Measurements from ENCODE around the gene ABLIM1.
A peak's percentile ranks its signal among the peaks of the same experiment; 100 is the strongest.

ABLIM1 gene

DNA sequence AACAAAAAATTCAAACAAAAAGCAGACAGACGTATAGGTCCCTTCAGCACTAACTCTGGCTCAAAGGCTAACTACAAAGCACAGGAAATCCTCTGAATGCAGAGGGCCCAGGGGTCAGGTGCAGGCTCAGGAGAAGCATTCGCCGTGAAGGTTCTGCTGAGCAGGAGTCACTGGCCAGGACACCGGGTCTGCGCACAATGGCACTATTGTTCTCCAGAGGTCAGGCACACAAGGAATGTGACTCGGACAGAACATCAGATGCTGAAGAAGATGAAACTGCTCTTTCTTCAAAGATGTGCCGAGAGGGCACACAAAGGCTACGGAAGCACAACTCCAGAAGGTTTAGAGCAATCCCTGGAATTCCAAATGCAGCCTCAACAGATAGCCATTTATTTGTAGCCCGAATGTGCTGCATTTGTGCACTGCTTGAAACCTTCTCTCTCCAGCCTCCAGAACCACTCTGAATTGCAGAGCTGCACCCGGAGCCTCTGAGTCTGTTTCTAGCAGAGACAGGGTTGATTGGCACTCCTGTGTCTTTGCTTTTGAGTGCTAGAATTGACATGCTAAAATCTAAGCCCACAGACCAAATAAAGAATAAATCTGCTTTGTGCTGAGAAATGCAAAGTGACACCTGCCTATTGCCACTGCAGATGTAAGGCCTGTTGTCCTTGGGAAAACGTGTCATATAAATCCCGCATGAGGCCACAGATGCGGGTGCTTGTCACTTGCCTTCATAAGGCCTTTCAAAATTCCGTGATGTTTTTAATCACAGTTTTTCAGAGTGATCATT is 168.4 kb downstream of the ABLIM1 start:
- no peak for DNase-seq (ENCODE audit: low spot score)

DNA sequence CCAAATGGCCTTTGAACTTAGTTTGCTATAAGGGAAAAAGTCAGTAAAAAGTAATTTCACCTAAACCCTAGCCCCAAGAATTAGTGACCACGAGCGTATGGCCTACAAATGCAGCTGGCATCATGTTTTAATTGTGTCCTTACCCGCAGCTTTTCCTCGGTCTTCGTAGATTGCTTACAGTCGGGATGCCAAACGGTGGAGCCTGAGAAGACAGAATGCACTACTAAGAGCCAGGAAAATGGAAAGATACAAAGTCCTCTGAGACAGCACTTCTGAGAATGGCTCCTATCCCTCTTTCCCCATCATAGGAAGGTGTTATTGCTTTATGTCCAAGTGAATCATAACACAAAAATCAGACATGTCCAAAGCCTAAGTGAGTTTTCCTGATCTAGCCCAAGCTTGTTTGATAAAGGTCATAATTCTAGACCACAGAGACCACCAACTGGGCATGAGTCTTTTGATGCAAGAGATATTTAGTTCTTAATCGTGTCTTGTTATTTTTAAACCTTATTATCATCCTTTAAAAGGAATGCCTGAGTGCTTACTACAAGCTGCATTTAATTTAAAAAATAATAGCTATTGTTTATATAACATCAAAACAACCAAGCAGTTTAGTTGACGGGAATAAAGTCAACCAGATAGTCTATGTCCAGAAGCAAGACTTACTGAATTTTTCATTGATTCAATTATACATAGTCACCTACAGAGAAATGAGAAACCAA is 170.1 kb downstream of the ABLIM1 start:
- no peak for DNase-seq (ENCODE audit: low spot score)

DNA sequence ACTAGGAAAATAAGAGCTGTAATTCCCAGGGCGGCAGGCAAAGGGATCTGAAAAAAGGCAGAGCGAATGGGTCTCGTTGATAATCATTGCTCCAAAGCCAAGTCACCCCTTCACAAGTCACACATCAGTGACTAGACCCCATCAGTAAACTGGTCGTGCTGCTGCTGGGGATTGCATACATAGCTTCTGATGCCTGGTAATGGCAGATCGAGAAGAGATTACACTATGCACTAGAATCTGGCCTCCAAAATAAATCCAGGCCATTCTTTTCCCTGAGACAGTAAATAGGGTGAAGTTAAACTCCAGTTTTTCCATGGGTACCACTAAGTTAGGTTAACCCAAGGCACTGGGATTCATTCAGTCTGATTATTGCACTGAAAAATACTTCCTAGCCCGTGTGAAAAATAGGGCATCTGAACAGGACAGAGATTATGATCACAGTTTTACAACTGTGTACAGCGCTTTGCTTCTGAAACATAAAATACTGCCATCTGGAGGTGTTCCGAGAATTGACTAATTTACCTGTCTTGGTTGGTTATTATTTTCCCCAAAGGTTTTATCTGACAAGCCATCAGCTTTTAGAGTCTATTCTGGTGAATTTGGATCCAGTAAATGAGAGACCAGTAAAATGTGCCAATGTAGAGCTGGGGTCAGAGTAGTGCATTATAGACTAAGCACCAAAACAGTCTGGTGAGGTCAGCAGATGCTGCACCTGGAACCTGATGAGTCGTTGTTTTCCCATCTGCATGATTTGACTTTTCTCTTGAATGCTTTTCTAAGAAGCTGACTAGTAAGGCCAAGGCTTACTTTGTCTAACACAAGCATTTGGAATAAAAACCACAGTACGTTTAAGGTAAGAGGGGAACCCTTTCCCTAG is 170.9 kb downstream of the ABLIM1 start:
- DNase-seq (ENCODE audit: low spot score): no peak

DNA sequence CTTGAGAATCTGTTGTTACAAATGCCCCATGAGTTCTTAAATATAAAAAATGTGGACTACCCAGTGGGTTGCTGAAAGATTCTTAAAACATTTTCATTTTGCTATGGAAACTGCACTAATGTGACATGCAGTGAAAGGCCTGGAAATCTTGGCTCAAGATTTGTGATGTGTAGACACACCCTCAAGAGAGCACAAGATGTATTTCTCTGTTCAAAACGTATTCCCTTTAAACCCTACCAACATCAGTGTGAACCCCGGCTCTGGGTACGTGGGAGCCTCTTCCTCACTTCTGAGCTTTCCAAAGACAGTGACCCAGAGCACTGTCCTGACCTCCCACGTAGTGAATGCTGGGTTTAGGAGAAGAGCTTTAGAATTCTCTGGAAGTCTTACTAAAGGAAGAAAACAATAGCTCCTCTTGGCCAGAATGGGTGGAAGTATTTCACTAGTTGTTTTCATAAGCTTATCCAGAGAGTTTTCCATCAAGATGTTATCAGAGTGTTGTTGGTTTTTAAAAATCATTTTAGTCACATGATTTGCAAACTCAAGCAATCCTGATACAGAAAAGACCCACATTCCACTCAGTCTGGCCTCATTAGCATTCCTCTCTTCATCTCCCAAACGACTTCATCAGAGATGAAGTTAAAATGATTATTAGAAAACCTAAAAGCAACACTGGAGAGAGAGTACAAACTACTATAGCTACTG is 172.2 kb downstream of the ABLIM1 start:
- no peak for DNase-seq (ENCODE audit: low spot score)

DNA sequence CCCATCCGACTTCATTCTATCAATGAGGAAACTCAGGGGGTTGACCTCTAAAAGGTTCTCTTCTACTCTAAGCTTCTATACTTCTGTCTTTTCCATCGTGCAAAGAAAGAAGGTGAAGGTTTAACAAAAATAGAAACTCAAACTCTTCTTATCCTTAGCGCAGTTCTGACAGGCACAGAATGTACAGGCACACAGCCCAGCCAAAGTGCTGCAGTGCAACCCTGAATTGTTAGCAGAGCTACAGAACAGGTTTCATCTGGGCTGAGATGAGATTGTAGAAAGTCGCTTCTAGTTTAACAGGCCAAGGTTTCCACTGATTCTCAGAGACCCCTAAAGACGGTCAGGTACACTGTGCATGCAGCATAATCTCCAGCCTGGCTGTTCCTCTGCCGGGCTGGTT is 174.5 kb downstream of the ABLIM1 start:
- no peak for DNase-seq (ENCODE audit: low spot score)

DNA sequence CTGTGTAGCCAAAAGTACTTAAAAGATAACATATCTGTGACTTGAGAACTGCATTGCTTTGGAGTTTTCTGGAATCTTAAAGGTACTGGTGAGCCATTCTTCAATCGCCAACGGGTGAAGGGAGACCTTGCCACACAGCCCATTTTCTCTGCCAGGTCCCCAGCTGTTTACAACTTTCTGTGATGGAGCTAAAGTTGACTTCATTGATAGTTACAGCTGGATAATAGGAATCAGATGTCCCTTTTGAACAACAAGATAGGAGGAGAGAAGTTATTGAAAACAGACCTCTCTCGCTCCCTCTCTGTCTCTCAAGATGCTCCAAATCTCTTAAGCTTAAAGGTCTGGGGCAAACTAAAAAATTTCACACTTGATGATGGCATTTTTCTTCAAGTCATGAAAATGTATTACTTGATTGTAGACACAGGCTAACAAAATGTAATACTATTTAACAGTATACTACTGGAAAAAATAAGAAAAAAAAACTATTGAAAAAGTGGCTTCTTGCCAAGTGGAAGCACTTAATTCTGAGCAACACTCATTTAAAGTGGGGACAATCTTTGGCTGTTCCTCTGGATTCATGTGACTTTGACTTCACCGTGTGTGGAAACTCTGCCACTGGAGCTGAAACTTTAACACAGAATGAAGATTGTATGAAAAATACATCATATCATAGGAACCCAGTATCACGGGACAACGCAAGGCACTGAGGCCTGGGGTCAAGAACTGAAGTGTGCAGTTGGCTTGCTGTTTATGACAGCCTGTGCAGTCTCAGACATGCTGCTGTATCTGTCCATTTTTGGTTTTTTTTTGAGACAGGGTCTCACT is 175.4 kb downstream of the ABLIM1 start:
- no peak for DNase-seq (ENCODE audit: low spot score)

DNA sequence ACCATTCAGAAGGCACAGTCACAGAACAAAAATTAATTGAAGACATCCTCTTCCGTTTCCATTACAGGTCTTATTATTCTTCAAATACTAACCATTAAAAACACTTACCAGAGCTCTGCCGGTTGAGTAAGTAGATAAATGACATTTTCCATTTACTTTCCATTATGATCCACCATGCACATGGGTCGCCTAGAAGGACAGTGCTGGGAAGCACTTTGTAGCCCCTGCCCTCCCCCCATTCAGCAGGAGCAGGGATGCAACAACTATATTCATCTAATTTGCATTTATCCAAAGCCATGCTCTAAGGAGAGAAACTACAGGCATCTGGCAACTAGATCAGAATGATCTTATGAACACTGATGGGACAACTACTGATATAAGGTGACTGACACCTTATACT is 177.0 kb downstream of the ABLIM1 start:
- no peak for DNase-seq (ENCODE audit: low spot score)

DNA sequence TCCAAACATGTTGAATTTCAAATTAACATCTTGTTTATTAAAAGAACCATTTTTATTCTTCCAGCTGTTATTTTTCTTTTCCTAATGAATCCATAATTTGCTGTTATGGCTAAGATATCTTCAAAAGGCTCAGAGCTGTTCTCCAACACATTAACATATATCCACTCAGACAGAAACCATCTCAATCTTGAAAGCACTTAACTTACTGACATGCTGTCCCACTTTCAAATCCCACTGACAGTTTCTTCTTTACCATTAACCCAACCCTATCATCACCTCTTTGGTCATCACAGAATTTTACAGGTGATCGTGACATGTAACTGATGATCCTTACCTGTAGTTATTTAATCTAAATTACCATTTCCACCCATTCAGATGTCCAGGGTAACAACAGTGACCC is 178.2 kb downstream of the ABLIM1 start:
- DNase-seq (ENCODE audit: low spot score): no peak

DNA sequence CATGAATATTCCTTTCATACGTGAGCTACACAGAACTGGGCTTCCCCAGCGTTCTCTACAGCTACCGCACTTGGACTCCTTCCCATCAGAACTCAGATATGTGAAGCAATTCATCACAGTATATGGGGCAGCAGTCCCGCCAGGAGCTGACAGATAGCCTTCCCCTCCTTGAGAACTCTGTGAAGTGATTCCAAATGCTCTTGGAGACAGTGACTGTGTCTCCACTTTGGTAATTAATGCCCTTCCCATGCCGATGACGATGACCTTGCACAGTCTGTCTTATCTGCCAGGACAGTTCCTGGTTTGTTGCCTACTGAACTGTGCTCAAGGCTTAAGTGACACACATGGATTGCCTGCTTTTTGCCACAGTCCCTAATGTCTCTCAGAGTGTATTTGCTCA is 178.8 kb downstream of the ABLIM1 start:
- no peak for DNase-seq (ENCODE audit: low spot score)

DNA sequence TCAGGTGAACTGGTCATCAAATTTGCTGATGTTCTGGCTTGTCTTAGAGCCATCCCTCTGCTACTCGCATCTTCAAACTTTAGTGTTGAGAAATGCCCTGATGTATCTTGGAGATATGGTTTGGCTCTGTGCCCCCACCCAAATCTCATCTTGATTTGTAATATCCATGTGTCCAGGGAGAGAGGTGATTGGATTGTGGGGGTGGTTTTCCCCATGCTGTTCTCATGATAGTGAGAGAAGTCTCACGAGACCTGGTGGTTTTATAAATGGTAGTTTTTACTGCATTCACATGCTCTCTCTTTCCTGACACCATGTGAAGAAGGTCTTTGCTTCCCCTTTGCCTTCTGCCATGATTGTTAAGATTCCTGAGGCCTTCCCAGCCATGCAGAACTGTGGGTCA is 179.8 kb downstream of the ABLIM1 start:
- DNase-seq (ENCODE audit: low spot score): no peak

DNA sequence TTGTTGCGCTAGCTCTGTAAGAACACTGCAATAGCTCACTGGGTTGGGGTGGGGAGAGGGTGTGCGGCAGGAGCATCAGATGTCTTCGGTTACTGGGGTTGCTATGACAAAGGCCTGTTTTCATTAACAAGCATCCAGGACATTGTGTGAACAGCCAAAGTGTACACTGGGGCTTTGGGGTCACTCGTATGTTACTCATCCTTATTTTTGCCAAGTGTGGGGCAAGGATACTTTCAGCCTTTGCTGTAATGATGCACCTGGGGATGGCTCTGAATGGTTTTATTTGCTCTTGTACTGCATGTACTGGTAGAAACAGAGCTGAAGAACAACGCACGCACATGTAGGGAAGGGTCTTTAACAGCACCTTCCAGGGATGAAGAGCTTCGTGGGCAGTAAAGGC is 180.8 kb downstream of the ABLIM1 start:
- no peak for DNase-seq (ENCODE audit: low spot score)

DNA sequence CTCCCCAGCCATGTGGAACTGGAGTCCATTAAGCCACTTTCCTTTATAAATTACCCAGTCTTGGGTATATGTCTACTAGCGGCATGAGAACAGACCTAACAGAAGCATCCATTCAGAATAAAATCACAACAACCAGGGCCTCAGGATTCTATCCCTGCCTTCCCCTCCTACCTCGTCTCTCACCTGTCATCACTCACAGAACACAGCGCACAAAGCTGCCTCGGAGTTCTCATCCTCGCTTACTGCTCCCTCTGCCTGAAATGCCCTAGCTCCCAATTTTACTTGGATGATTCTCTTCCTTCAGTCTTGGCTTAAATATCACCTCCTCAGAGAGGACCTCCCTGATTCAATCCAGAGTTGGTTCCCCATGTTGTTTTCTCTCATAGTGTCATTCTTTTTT is 183.1 kb downstream of the ABLIM1 start:
- no peak for DNase-seq (ENCODE audit: low spot score)

DNA sequence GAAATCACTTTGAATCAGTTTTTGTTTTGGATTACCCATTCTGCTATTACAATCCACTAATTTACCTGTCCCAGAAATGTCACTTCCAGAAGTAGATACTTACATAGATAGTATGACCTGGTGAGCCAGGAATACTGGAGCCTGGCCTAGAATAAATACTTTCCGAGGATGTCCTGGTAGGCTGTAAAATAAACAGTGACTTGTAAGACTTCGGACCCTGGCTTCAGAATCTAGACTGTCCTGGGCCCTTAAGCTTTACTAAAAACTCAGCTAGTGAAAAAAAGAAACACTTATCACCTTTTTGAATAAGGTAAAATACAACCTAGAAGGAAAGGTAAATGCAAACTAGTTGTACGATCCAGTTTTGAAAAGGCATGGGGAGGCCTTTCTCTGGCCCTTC is 184.3 kb downstream of the ABLIM1 start:
- DNase-seq (ENCODE audit: low spot score): no peak

DNA sequence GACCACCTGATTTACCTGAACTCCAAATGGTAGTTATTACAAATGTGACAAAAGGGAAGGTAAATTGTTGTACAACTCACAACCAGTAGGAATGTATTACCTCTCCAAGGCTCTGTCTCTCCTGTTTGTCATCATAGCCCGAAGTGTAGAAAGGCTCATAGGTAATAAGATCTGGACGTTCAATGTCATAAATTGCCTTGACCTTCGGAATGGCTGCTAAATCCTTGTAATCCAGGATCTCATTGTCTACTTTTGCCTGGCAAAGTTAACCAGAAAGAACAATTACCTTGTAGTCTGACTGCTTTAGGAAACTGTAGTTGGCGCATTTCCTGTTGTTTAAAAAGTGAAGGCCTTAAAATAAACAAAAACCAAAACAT is 185.2 kb downstream of the ABLIM1 start:
- no peak for DNase-seq (ENCODE audit: low spot score)

DNA sequence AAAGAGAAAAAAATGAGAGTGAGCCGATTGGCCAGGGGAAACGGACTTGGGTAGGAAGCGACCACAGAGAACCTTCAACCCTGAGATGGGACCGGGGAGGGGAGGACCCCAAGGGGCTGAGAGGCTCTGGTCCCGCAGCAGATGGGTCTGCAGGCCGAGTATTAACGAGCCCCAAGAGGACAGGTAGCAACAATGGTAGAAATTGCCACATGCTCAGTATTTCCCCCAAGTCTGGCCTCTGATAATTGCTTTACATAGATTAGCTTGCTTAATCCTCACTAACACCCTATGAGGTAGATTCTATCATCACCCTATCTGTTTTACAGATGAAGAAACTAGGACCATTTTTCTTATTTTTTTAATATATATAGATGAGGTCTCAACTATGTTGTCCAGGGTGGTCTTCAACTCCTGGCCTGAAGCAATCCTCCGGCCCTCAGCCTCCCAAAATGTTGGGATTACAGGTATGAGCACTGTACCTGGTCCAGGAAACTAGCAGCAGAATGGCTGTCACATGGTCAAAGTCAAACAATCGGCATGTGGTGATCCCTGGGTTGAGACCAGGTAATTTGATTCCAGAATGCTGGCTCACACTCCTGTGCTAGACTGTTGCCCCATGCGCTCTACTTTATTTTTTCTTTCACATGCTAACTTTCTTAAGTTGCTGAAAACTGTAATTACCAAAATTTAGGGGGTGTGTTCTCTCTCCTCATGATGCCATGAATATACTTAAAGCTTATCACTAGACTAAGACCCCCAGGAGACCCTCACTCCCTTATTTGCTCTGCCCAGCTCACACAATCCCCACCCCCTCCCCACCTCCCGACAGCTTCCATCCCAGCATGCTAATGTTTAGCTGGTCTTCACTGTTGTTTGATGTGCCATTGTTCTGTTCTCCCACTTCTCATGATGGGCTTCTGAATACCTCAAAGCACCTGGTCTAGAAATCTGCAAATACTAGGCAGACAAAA is 185.9 kb downstream of the ABLIM1 start:
- peak; percentile 20 for DNase-seq (ENCODE audit: low spot score)

DNA sequence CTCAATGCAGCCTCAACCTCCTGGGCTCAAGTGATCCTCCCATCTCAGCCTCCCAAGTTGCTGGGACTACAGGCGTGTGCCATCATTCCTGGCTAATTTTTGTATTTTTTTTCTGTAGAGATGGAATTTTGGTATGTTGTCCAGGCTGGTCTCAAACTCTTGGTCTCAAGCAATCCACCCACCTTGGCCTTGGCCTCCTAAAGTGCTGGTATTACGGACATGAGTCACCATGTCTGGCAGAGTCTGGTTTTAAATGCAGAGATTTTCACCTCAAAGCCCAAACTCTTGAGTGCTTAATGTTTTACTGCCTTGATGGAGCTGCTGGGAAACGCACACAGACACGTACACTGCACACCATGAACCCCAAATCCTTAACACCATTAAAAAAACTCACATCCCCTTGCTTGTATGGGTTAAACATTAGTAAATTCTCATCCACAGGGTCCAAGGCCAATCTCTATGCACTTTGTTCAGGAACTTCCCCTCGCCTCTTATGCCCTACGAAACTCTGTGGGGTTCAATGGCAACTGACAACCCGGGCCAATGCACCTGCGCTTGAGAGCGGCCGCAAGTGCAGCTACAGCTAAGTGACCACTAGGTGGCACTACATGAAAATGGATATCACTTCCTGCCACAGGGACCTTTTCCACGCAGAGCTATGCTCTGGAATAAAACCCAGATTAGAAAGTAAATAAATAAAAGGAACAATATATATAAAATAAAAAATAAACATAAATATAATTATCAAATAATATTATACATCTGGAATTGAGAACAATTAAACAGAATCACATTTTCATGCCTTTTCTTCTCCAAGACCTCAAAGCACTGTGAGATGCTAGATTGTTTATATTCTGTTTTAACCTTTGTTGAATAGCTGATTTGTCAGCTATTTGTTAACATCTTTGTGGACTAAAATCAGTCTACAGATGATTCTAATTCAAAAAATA is 186.8 kb downstream of the ABLIM1 start:
- DNase-seq (ENCODE audit: low spot score): peak; percentile 70

DNA sequence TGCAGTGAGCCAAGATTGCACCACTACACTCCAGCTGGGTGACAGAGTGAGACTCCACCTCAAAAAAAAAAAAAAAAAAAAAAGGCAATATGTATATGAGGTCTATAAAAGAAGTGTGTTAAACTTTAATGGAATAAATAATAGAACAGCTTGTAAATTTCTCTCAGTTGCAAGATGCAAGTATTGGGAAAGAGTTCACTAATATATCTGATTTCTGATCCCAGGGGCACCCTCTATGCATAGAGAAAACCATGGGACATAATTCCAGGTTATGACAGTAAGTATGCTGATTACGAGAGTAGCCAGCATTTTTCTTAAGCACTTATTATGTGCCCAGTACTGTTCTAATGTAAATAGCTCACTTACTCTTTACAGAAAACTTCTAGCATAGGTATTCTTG is 187.7 kb downstream of the ABLIM1 start:
- DNase-seq (ENCODE audit: low spot score): no peak

DNA sequence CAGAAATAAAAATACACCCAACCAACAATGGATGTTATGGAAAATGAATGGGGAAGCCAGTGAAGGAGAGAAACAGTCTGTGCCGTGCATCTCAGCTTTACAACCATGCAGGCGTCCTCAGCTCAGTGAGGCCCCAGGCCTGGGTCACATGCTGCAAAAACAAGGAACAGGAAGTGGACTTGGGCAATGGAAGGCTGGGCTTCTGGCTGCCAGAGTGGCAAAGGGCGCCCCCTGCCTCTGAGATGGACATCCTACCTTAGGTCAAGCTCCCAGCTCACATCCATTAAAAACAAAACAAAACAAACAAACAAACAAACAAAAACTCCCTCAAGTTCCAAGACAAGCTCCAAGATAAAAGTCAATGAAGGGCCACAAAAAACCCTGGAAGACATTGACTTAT is 199.1 kb downstream of the ABLIM1 start:
- no peak for DNase-seq (ENCODE audit: low spot score)
